GM04503 (cell line): ENCODE measurements around the gene GPR161.
"Not testable (repeated sequence)": the region's sequence is repeated elsewhere in the genome, so short reads cannot be mapped to it uniquely, and the experiment has no call there.

Experiments
- DNase-seq: peaks from one replicate; pipeline ENCODE4 v3.0.0-alpha.2; 2012; ENCODE audit warnings: low read depth

GPR161 gene

GRCh38 chr1:168086438-168086837, 50.3 kb downstream of the GPR161 start:
- no peak for DNase-seq

- no peak for DNase-seq
These were observed 51.3 kb downstream of the GPR161 start for GRCh38 chr1:168085401-168085872.

GRCh38 chr1:168084396-168085231, 52.1 kb downstream of the GPR161 start:
- no peak for DNase-seq

GRCh38 chr1:168083456-168084325, 53.0 kb downstream of the GPR161 start:
- no peak for DNase-seq

- DNase-seq: peak; percentile 44
These were observed 54.5 kb downstream of the GPR161 start for GRCh38 chr1:168082008-168082876.

- DNase-seq: peak; percentile 91
These were observed 55.2 kb downstream of the GPR161 start for GRCh38 chr1:168081373-168082007.

GRCh38 chr1:168079761-168080160, 57.0 kb downstream of the GPR161 start:
- DNase-seq: peak; percentile 60

- DNase-seq: no peak
These were observed 67.3 kb downstream of the GPR161 start for GRCh38 chr1:168069384-168069783.

GRCh38 chr1:168065506-168065905, 71.2 kb downstream of the GPR161 start:
- no peak for DNase-seq

- DNase-seq: no peak
These were observed 72.5 kb downstream of the GPR161 start for GRCh38 chr1:168064216-168064615.

- no peak for DNase-seq
These were observed 78.8 kb downstream of the GPR161 start for GRCh38 chr1:168057921-168058320.

GRCh38 chr1:168057355-168057754, 79.4 kb downstream of the GPR161 start:
- DNase-seq: no peak

GRCh38 chr1:168056152-168056551, 80.6 kb downstream of the GPR161 start:
- DNase-seq: not testable (repeated sequence)

GRCh38 chr1:168054117-168054516, 82.6 kb downstream of the GPR161 start:
- DNase-seq: no peak

- DNase-seq: no peak
These were observed 83.0 kb downstream of the GPR161 start for GRCh38 chr1:168053681-168054080.

- no peak for DNase-seq
These were observed 85.8 kb downstream of the GPR161 start for GRCh38 chr1:168050880-168051279.

- no peak for DNase-seq
These were observed 86.4 kb downstream of the GPR161 start for GRCh38 chr1:168050307-168050706.

- no peak for DNase-seq
These were observed 91.4 kb downstream of the GPR161 start for GRCh38 chr1:168045311-168045710.

- DNase-seq: no peak
These were observed 94.4 kb downstream of the GPR161 start for GRCh38 chr1:168042362-168042761.

- no peak for DNase-seq
These were observed 101.4 kb downstream of the GPR161 start for GRCh38 chr1:168035345-168035744.

GRCh38 chr1:168032029-168032428, 104.7 kb downstream of the GPR161 start:
- no peak for DNase-seq
